Neural cell (in vitro differentiated cells): Measurements from ENCODE around the gene ADCY1. TPM values are rescaled to one million over a fixed set of nuclear protein-coding genes. Genes with fewer than 3 reads are reported as not detected.

Source experiments
- H2AFZ ChIP-seq: fragments of 200-600, 300-800 bp; sonication (generic), shearing (Covaris generic); 2 replicates; pipeline ENCODE4 v1.6.0; 2014; ENCODE audit warnings: low read depth, mild to moderate bottlenecking, antibody characterized with exemption, low read length, moderate library complexity
- H3F3A ChIP-seq: fragments of 200-600 bp; shearing (Covaris generic); 2 replicates; pipeline ENCODE4 v1.6.1; 2016; ENCODE audit warnings: mild to moderate bottlenecking, moderate library complexity, mixed read lengths, antibody characterized with exemption, low read length; ENCODE audit not compliant: insufficient read depth, poor library complexity, severe bottlenecking
- H3K27ac ChIP-seq: fragments of 200-600, 300-800 bp; sonication (generic), shearing (Covaris generic); 2 replicates; pipeline ENCODE4 v1.5.1; 2014; ENCODE audit warnings: mild to moderate bottlenecking, low read length, moderate library complexity
- H3K27me3 ChIP-seq: fragments of 300-800, 200-600 bp; sonication (generic), shearing (Covaris generic); 2 replicates; pipeline ENCODE4 v1.6.0; 2014; ENCODE audit warnings: mild to moderate bottlenecking, low read depth, low read length, moderate library complexity; ENCODE audit not compliant: insufficient read depth
- H3K36me3 ChIP-seq: fragments of 300-800, 200-600 bp; sonication (generic), shearing (Covaris generic); 2 replicates; pipeline ENCODE4 v1.5.1; 2014; ENCODE audit warnings: mild to moderate bottlenecking, antibody characterized with exemption, low read length, moderate library complexity; ENCODE audit not compliant: insufficient read depth
- H3K4me2 ChIP-seq: fragments of 300-800, 200-600 bp; sonication (generic), shearing (Covaris generic); 2 replicates; pipeline ENCODE4 v1.6.0; 2014; ENCODE audit warnings: mild to moderate bottlenecking, low read length
- H3K4me3 ChIP-seq: fragments of 300-800, 200-600 bp; sonication (generic), shearing (Covaris generic); 2 replicates; pipeline ENCODE4 v1.5.1; 2014; ENCODE audit warnings: mild to moderate bottlenecking, low read length, moderate library complexity
- H3K79me2 ChIP-seq: fragments of 200-600 bp; shearing (Covaris generic); replicated peaks from 2 replicates; pipeline ENCODE4 v1.6.0; 2014; ENCODE audit warnings: mild to moderate bottlenecking, low read length, moderate library complexity; ENCODE audit not compliant: insufficient read depth
- H3K9ac ChIP-seq: fragments of 300-800, 200-600 bp; sonication (generic), shearing (Covaris generic); 2 replicates; pipeline ENCODE4 v1.6.1; 2016; ENCODE audit warnings: mild to moderate bottlenecking, low read length, mixed read lengths
- H3K9me2 ChIP-seq: fragments of 200-600 bp; shearing (Covaris generic); 2 replicates; pipeline ENCODE4 v1.6.1; 2016; ENCODE audit warnings: mild to moderate bottlenecking, low read length, mixed read lengths; ENCODE audit not compliant: insufficient read depth
- H3K9me3 ChIP-seq: fragments of 200-600, 300-800 bp; sonication (generic), shearing (Covaris generic); 2 replicates; pipeline ENCODE4 v1.6.1; 2016; ENCODE audit warnings: mild to moderate bottlenecking, mixed run types, low read length, moderate library complexity, mixed read lengths
- H4K20me1 ChIP-seq: fragments of 200-600 bp; shearing (Covaris generic); 2 replicates; pipeline ENCODE4 v1.6.1; 2016; ENCODE audit warnings: mild to moderate bottlenecking, mixed run types; ENCODE audit not compliant: insufficient read depth
- CTCF ChIP-seq: fragments of 450-650 bp; IDR thresholded peaks from 2 replicates; pipeline ENCODE4 v1.5.1; 2014; ENCODE audit warnings: antibody characterized with exemption, mild to moderate bottlenecking, moderate library complexity; ENCODE audit not compliant: poor library complexity, severe bottlenecking
- EP300 ChIP-seq: fragments of 450-650 bp; conservative IDR thresholded peaks from 2 replicates; pipeline ENCODE4 v1.6.1; 2014; ENCODE audit warnings: antibody characterized with exemption, mild to moderate bottlenecking, moderate library complexity; ENCODE audit not compliant: poor library complexity, severe bottlenecking
- EZH2 ChIP-seq: fragments of 200-600, 300-800 bp; shearing (Covaris generic), sonication (generic); IDR thresholded peaks from 2 replicates; pipeline ENCODE4 v1.6.1; 2014; ENCODE audit warnings: antibody characterized with exemption, low read length, borderline replicate concordance, mild to moderate bottlenecking; ENCODE audit not compliant: insufficient read depth, poor library complexity, severe bottlenecking
- MXI1 ChIP-seq: fragments of 450-650 bp; conservative IDR thresholded peaks from 2 replicates; pipeline ENCODE4 v1.6.1; 2014; ENCODE audit warnings: antibody characterized with exemption, mild to moderate bottlenecking; ENCODE audit not compliant: poor library complexity, severe bottlenecking
- POLR2AphosphoS5 ChIP-seq: IDR thresholded peaks from 2 replicates; pipeline ENCODE4 v1.6.1; 2012
- RAD21 ChIP-seq: fragments of 450-650 bp; conservative IDR thresholded peaks from 2 replicates; pipeline ENCODE4 v1.6.1; 2014; ENCODE audit warnings: antibody characterized with exemption, mild to moderate bottlenecking, moderate library complexity
- REST ChIP-seq: IDR thresholded peaks from 2 replicates; pipeline ENCODE4 v1.6.1; 2012; ENCODE audit warnings: borderline replicate concordance
- SMC3 ChIP-seq: fragments of 450-650 bp; conservative IDR thresholded peaks from 2 replicates; pipeline ENCODE4 v1.6.1; 2014; ENCODE audit warnings: antibody characterized with exemption, mild to moderate bottlenecking, moderate library complexity; ENCODE audit not compliant: poor library complexity
- TAF1 ChIP-seq: IDR thresholded peaks from 2 replicates; pipeline ENCODE4 v1.6.1; 2012; ENCODE audit warnings: low read depth
- polyA plus RNA-seq: library from polyadenylated mRNA; depleted of rRNA; stranded (reverse); fragments of >200 nt; gene quantifications from 2 replicates; pipeline ENCODE4 v1.2.3, GENCODE V29; 2014

The ADCY1 gene
- polyA plus RNA-seq, 1 donor from 2014 or later, result 14.8 TPM

GRCh38 chr7:45574416-45574668 lies 174 bp downstream of the ADCY1 start:
- no peak for TF ChIP-seq REST
- TF ChIP-seq CTCF, result no peak
- TF ChIP-seq MXI1, result no peak
- no peak for TF ChIP-seq TAF1
- TF ChIP-seq SMC3, result no peak
- TF ChIP-seq RAD21, result no peak
- no peak for TF ChIP-seq EP300
- no peak for TF ChIP-seq EZH2
- TF ChIP-seq POLR2AphosphoS5, result no peak
- peak overlapping the region; percentile 71 for H3K9ac ChIP-seq
- no peaks in the 10 kb centered on the region for H3K79me2 ChIP-seq
- no peaks in the 10 kb centered on the region for H3K9me3 ChIP-seq
- no peaks in the 10 kb centered on the region for H3K9me2 ChIP-seq
- H4K20me1 ChIP-seq, result no peaks in the 10 kb centered on the region
- H3K27me3 ChIP-seq, result peaks cover 22% of the 10 kb centered on the region
- H2AFZ ChIP-seq, result no peak overlapping the region
- H3K27ac ChIP-seq, result no peak overlapping the region
- H3F3A ChIP-seq, result no peaks in the 10 kb centered on the region
- H3K4me3 ChIP-seq, result peak overlapping the region; percentile 97
- no peak overlapping the region for H3K4me2 ChIP-seq
- H3K36me3 ChIP-seq, result no peaks in the 10 kb centered on the region

GRCh38 chr7:45574669-45575500 lies 717 bp downstream of the ADCY1 start:
- Histone ChIP-seq H3K36me3 (no peaks in the 10 kb centered on the region), H3K27ac (peak overlapping the region; percentile 20), H3K27me3 (peaks cover 22% of the 10 kb centered on the region), H3K9me3 (no peaks in the 10 kb centered on the region), H3K4me3 (peak overlapping the region; percentile 97), H4K20me1 (no peaks in the 10 kb centered on the region), H3K4me2 (peak overlapping the region; percentile 91), H3F3A (no peaks in the 10 kb centered on the region), H2AFZ (peak overlapping the region; percentile 45), H3K79me2 (no peaks in the 10 kb centered on the region), H3K9me2 (no peaks in the 10 kb centered on the region), H3K9ac (peak overlapping the region; percentile 71)
- TF ChIP-seq REST (no peak), EZH2 (no peak), POLR2AphosphoS5 (no peak), TAF1 (no peak), RAD21 (peak; percentile 31), EP300 (no peak), CTCF (peak; percentile 65), MXI1 (peak; percentile 63), SMC3 (peak; percentile 31)
